GM18498 (cell line): ENCODE results near the gene KAZN.
A peak's percentile ranks its signal among the peaks of the same experiment; 100 is the strongest.

Source experiments
- ATAC-seq: cut with Tn5 transposase; IDR thresholded peaks from one replicate; pipeline ENCODE4 v1.9.1; 2021; ENCODE audit warnings: mild to moderate bottlenecking, moderate library complexity; ENCODE audit not compliant: unreplicated experiment

KAZN gene

DNA sequence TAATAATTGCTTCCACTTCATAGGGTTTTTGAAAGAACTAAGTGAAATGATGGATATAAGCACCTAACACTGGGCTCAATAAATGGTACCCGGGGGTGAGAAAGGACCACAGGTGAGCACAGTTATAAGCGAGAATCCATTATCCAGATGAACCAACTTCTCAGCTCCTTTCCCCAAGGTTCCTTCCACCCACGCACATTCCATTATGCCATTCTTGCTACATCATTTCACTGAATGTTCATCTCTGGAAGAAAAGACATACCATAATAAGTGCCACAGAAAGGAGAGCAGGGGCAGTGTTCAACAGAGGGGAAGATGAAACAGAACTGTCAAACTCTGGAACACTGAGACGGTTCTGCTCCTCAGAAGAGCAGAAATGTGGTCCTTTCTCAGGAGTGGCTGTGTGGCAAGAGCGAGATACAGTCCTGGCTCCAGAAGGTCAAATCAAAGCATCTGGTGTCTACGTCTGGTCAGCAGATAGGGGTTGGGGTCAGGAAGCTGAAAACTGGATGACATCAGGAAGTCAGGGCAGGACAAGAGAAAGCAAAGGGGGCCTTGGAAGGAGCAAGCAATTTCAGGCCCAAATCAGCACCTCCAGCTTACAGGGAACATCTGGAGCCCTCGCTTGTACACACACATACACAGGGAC is 299.6 kb downstream of the KAZN start:
- no peak for ATAC-seq

DNA sequence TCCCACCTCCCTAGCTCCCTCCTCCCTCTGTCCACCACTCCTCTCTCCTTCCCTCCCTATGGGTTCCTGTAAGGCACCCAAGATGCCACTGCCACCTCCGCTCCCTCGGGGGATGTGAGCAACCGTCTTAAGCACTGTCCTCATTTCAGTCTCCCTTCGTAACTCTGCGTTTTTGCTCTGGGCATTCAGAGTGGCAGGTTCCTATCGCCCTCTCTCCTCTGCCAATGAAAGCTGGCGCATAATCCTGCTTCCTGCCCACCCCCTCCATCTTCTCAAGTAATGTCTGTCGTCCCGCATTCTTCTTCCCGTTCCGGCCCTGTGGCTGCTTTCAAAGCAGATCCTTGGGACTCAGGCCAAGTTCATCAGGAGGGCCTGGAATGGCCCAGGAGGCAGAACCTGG is 301.2 kb downstream of the KAZN start:
- no peak for ATAC-seq

GRCh38 chr1:14901371-14901954 is 303.0 kb downstream of the KAZN start:
- ATAC-seq, result no peak

DNA sequence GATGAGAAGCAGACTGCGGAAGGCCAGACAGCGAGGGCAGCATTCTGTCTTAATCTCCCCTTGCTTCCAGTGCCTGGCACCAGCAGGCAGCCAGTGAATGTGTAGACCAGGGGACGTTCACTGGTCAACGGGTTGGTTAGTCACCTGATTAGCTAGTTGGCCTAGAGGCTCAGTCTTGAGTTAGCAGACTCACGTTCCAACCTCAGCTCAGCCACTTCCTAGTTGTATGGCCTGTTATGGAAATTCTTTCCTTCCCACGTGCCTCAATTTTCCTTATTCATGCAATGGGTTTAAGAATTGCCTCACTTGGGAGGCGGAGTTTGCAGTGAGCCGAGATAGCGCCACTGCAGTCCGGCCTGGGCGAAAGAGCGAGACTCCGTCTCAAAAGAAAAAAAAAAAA is 305.4 kb downstream of the KAZN start:
- ATAC-seq, result no peak

- ATAC-seq, result no peak
Observed at GRCh38 chr1:14906665-14907064, 308.2 kb downstream of the KAZN start.

DNA sequence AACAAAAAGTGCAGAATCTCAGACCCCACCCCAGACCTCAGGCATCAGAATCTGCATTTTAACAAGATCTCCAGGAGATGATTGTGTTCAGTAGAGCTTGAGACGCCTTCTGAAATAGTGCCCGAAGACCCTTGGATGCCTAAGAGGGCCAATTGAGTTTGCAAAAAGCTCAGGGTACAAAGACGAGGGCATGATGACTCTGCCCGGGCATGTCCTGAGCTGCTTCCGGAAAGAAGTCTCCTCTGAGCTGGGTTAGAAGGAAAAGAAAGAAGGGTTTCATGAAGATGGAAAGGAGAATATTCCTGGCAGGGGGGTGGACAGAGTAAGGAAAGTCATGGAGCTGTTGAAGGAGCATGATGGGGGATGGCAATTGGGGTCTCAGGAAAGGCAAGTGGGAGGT is 308.9 kb downstream of the KAZN start:
- ATAC-seq, result no peak

DNA sequence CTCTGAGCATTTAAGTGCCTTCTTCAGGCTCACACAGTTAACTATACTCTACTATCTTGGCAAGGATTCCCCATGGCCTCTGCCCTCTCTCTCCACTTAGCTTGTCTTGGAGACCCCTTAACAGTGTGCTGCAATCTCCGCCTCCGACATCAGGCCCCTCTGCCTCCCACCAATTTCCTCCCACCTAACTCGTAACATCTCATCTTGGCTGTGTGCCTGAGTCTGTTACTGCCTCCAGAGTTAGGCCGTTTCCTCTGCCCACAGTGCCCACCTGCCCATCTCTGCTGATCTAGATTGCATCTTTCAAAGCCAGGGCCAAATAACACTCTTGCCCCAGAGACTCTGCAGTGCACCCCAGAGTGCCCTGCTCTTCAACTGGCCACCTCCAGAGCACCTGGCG is 310.8 kb downstream of the KAZN start:
- no peak for ATAC-seq

- ATAC-seq, result no peak
Observed at GRCh38 chr1:14909920-14910460, 311.5 kb downstream of the KAZN start.

- ATAC-seq, result no peak
Observed at GRCh38 chr1:14910984-14911721, 312.7 kb downstream of the KAZN start.

DNA sequence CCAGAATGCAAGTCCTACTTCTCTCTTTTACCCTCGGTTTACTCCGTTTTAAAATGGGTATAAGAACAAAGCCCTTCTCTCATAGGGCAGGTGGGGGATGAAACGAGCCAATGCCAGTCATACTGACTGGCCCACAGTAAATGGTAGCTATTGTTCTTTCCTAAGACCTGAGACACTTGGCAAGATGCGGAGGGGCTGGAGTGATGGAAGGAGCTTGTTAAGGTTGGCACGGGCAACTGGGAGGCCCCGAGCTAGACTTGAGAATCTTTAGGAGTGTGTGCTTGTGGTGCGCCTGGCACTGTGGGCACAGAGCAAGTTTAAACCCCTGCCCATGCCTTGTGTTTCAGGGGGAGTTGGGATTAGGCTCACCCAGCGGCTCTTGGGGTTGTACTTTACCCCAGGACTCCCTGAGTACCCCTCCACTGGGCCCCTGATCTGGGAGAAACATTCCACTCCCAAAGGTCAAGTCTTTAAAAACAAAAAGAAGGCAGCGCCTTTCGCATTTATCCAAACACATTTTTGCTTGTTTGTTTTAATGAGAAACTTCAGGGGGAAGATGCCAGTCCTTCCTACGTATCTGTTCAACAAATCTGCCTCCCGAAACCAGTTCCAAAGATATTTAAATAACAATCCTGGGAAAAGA is 314.5 kb downstream of the KAZN start:
- no peak for ATAC-seq

- ATAC-seq, result no peak
Observed at GRCh38 chr1:14913482-14914177, 315.1 kb downstream of the KAZN start.

DNA sequence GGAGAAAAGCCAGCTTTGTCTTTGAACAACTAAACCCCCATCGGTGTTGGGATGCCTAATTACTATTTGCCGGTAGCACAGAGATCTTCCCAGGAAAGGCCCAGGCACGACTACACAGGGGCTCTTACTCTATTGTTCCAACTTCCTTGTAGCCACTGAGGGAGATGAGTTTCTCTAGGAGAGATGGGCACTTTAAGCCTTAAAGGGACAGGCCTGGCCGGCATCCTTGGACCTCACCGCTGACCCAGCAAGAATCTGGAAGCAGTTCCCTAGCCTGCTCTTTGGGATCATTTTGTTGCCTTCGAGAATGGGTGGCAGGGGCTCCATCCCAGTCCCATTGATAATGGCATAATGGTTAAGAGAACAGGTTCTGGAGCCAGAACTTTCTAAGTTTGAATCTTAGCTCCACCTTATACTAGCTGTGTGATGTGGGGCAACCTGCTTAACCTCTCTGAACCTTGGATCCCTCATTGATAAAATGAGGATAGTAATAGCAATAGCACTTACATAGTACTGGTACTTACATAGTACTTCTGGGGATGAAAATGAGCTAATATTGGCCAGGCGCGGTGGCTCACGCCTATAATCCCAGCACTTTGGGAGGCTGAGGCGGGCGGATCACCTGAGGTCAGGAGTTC is 316.0 kb downstream of the KAZN start:
- no peak for ATAC-seq

- no peak for ATAC-seq
Observed at GRCh38 chr1:14915356-14916054, 317.0 kb downstream of the KAZN start.

GRCh38 chr1:14919289-14919688 is 320.8 kb downstream of the KAZN start:
- no peak for ATAC-seq

DNA sequence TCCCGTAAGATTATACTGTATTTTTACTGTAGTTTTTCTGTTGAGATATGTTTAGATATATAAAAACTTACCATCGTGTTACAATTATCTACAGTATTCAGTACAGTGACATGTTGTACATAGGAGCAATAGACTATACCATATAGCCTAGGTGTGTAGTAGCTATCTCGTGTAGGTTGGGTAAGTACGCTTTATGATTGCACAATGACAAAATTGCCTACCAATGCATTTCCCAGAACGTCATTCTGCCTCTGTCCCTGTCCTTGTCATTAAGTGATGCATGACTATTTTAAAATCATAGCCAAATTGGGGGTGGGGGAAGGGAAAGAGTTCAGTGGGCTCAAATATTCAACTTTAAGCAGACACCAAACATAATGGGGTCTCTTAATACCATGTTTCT is 321.3 kb downstream of the KAZN start:
- ATAC-seq, result no peak

GRCh38 chr1:14921057-14921456 is 322.6 kb downstream of the KAZN start:
- ATAC-seq, result no peak

DNA sequence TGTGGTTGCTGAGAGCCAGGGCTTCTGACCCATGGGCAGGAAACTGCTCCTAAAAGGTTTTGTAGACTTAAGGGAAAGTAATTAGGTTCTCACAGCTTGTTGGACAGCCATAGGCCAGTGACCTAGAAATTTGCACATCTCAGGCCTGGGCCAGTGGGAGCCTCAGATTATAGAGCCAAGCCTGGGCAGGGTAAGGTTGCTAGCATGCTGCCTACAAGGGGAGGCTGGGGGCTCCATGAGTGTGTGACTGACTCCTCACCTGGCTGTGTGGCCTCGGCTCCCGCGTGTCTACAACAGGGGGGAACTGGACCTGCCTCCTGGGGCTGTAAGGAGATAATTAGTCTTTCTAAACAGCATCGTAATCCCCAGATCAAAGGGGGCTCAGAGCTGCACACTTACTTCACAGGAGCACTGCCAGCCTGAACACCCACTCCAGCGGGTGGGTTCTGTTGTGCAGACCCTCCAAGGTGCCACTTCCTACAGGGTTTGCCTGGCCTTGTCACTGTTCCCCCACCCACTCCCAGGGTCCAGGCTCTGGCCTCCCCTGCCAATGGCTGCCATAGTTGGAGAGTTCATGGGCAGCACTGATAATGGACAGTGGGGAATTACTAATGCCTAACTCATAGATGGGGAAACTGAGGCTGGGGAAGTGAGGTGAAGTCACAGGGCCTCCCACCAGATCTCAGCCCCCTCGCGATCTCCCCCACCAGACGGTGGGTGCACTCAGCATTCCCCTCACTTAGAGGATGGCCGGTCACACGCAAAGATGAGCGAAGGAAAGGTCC is 324.6 kb downstream of the KAZN start:
- ATAC-seq, result no peak

DNA sequence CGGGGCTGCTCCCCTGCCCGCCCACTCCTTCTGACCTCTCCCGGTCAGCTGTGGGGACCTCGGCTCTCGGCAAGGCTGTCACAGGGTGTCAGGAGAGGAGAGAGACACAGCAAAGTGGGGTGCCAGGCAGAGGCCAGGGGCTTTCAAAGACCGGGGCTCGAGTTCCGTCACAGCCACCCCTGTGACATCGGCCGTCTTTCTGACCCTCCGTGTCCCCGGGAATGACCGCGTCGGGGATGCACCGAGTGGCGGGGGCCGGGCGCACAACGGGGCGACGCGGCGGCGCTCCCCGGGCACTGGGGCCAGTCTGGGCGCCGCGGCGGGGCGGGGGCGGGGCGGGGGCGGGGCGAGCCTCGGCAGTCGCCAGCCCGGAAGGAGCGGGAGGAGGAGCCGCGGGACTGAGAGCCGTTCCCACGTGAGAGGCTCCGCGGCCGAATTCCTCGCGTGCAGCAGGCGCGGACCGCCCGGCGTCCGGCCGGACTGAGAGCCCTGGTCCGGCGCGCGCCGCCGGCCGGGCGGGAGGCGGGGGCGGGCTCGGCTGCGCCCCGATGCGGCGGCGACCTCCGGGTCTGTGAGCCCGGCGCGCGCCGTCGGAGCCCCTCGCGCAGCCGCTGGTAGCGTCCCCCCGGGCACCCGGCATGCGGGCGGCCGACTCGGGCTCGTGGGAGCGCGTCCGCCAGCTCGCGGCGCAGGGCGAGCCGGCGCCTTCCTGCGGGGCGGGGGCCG is 325.4 kb downstream of the KAZN start:
- ATAC-seq, result peak; percentile 53
